Measurements from ENCODE around the gene PPP4R3B.

DNA sequence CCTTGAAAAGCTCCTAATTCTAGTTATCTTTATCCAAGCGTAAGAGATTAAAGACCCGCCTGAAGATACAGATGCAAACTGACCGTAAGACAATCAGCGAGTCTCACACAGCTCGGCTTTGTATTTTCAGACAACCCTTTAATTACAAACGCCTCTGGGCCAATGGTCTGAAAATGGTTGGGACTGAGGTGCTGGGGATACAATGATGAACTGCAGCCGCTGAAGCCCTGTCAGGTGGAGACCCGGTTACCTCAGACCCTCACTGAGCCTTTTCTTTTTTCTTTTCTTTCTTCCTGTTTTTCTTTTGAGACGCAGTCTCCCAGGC, 98.6 kb downstream of the PPP4R3B start:
- TF ChIP-seq, protein P1, sequence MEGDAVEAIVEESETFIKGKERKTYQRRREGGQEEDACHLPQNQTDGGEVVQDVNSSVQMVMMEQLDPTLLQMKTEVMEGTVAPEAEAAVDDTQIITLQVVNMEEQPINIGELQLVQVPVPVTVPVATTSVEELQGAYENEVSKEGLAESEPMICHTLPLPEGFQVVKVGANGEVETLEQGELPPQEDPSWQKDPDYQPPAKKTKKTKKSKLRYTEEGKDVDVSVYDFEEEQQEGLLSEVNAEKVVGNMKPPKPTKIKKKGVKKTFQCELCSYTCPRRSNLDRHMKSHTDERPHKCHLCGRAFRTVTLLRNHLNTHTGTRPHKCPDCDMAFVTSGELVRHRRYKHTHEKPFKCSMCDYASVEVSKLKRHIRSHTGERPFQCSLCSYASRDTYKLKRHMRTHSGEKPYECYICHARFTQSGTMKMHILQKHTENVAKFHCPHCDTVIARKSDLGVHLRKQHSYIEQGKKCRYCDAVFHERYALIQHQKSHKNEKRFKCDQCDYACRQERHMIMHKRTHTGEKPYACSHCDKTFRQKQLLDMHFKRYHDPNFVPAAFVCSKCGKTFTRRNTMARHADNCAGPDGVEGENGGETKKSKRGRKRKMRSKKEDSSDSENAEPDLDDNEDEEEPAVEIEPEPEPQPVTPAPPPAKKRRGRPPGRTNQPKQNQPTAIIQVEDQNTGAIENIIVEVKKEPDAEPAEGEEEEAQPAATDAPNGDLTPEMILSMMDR (conservative IDR thresholded peaks at IDR 0.05; ENCODE audit: low read depth in 2 of 2), result no peak
- TF ChIP-seq POLR2AphosphoS5 (IDR thresholded peaks at IDR 0.05; ENCODE audit: low read depth) (no peak), JUNB (IDR thresholded peaks at IDR 0.05; ENCODE audit: unreplicated experiment) (no peak), EZH2 (IDR thresholded peaks at IDR 0.05; ENCODE audit: low read depth, unreplicated experiment) (no peak), ZNF114 (CRISPR knock-in tag; IDR thresholded peaks at IDR 0.05) (no peak), EZH2phosphoT487 (IDR thresholded peaks at IDR 0.05; ENCODE audit: unreplicated experiment) (no peak), CREB1 (CRISPR knock-in tag; IDR thresholded peaks at IDR 0.05; ENCODE audit: low read depth) (no peak), STAT1 (IDR thresholded peaks at IDR 0.05; ENCODE audit: unreplicated experiment) (no peak), ZNF331 (CRISPR knock-in tag; IDR thresholded peaks at IDR 0.05; ENCODE audit: low read depth) (no peak), NANOG (IDR thresholded peaks at IDR 0.05; ENCODE audit: borderline replicate concordance) (no peak)
- TF ChIP-seq, protein P2, sequence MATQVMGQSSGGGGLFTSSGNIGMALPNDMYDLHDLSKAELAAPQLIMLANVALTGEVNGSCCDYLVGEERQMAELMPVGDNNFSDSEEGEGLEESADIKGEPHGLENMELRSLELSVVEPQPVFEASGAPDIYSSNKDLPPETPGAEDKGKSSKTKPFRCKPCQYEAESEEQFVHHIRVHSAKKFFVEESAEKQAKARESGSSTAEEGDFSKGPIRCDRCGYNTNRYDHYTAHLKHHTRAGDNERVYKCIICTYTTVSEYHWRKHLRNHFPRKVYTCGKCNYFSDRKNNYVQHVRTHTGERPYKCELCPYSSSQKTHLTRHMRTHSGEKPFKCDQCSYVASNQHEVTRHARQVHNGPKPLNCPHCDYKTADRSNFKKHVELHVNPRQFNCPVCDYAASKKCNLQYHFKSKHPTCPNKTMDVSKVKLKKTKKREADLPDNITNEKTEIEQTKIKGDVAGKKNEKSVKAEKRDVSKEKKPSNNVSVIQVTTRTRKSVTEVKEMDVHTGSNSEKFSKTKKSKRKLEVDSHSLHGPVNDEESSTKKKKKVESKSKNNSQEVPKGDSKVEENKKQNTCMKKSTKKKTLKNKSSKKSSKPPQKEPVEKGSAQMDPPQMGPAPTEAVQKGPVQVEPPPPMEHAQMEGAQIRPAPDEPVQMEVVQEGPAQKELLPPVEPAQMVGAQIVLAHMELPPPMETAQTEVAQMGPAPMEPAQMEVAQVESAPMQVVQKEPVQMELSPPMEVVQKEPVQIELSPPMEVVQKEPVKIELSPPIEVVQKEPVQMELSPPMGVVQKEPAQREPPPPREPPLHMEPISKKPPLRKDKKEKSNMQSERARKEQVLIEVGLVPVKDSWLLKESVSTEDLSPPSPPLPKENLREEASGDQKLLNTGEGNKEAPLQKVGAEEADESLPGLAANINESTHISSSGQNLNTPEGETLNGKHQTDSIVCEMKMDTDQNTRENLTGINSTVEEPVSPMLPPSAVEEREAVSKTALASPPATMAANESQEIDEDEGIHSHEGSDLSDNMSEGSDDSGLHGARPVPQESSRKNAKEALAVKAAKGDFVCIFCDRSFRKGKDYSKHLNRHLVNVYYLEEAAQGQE (IDR thresholded peaks at IDR 0.05; ENCODE audit: unreplicated experiment), result no peak
- TF ChIP-seq, protein P3, sequence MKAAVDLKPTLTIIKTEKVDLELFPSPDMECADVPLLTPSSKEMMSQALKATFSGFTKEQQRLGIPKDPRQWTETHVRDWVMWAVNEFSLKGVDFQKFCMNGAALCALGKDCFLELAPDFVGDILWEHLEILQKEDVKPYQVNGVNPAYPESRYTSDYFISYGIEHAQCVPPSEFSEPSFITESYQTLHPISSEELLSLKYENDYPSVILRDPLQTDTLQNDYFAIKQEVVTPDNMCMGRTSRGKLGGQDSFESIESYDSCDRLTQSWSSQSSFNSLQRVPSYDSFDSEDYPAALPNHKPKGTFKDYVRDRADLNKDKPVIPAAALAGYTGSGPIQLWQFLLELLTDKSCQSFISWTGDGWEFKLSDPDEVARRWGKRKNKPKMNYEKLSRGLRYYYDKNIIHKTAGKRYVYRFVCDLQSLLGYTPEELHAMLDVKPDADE (IDR thresholded peaks at IDR 0.05), result no peak
- TF ChIP-seq, protein P4, sequence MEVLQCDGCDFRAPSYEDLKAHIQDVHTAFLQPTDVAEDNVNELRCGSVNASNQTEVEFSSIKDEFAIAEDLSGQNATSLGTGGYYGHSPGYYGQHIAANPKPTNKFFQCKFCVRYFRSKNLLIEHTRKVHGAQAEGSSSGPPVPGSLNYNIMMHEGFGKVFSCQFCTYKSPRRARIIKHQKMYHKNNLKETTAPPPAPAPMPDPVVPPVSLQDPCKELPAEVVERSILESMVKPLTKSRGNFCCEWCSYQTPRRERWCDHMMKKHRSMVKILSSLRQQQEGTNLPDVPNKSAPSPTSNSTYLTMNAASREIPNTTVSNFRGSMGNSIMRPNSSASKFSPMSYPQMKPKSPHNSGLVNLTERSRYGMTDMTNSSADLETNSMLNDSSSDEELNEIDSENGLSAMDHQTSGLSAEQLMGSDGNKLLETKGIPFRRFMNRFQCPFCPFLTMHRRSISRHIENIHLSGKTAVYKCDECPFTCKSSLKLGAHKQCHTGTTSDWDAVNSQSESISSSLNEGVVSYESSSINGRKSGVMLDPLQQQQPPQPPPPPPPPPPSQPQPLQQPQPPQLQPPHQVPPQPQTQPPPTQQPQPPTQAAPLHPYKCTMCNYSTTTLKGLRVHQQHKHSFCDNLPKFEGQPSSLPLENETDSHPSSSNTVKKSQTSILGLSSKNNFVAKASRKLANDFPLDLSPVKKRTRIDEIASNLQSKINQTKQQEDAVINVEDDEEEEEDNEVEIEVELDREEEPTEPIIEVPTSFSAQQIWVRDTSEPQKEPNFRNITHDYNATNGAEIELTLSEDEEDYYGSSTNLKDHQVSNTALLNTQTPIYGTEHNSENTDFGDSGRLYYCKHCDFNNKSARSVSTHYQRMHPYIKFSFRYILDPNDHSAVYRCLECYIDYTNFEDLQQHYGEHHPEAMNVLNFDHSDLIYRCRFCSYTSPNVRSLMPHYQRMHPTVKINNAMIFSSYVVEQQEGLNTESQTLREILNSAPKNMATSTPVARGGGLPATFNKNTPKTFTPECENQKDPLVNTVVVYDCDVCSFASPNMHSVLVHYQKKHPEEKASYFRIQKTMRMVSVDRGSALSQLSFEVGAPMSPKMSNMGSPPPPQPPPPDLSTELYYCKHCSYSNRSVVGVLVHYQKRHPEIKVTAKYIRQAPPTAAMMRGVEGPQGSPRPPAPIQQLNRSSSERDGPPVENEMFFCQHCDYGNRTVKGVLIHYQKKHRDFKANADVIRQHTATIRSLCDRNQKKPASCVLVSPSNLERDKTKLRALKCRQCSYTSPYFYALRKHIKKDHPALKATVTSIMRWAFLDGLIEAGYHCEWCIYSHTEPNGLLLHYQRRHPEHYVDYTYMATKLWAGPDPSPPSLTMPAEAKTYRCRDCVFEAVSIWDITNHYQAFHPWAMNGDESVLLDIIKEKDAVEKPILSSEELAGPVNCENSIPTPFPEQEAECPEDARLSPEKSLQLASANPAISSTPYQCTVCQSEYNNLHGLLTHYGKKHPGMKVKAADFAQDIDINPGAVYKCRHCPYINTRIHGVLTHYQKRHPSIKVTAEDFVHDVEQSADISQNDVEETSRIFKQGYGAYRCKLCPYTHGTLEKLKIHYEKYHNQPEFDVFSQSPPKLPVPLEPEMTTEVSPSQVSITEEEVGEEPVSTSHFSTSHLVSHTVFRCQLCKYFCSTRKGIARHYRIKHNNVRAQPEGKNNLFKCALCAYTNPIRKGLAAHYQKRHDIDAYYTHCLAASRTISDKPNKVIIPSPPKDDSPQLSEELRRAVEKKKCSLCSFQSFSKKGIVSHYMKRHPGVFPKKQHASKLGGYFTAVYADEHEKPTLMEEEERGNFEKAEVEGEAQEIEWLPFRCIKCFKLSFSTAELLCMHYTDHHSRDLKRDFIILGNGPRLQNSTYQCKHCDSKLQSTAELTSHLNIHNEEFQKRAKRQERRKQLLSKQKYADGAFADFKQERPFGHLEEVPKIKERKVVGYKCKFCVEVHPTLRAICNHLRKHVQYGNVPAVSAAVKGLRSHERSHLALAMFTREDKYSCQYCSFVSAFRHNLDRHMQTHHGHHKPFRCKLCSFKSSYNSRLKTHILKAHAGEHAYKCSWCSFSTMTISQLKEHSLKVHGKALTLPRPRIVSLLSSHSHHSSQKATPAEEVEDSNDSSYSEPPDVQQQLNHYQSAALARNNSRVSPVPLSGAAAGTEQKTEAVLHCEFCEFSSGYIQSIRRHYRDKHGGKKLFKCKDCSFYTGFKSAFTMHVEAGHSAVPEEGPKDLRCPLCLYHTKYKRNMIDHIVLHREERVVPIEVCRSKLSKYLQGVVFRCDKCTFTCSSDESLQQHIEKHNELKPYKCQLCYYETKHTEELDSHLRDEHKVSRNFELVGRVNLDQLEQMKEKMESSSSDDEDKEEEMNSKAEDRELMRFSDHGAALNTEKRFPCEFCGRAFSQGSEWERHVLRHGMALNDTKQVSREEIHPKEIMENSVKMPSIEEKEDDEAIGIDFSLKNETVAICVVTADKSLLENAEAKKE (CRISPR knock-in tag; IDR thresholded peaks at IDR 0.05), result no peak

Data from GM23338 (cell line).